Rectal smooth muscle tissue (tissue), 1 donor: ENCODE data around the gene TAPBPL.

Experiments
- H3K27ac ChIP-seq: one replicate; pipeline ENCODE4 v1.7.0; 2013; ENCODE audit warnings: low read depth, low read length, inconsistent platforms
- H3K27me3 ChIP-seq: one replicate; pipeline ENCODE4 v1.7.0; 2013; ENCODE audit warnings: low read length; ENCODE audit not compliant: control insufficient read depth, insufficient read depth
- H3K36me3 ChIP-seq: one replicate; pipeline ENCODE4 v1.7.0; 2013; ENCODE audit warnings: low read length; ENCODE audit not compliant: control insufficient read depth, insufficient read depth
- H3K4me1 ChIP-seq: one replicate; pipeline ENCODE4 v1.7.0; 2013; ENCODE audit warnings: low read length; ENCODE audit not compliant: control insufficient read depth, insufficient read depth
- H3K4me3 ChIP-seq: one replicate; pipeline ENCODE4 v1.7.0; 2013; ENCODE audit warnings: low read length
- H3K9ac ChIP-seq: one replicate; pipeline ENCODE4 v1.7.0; 2013; ENCODE audit warnings: low read length

The TAPBPL gene, protein sequence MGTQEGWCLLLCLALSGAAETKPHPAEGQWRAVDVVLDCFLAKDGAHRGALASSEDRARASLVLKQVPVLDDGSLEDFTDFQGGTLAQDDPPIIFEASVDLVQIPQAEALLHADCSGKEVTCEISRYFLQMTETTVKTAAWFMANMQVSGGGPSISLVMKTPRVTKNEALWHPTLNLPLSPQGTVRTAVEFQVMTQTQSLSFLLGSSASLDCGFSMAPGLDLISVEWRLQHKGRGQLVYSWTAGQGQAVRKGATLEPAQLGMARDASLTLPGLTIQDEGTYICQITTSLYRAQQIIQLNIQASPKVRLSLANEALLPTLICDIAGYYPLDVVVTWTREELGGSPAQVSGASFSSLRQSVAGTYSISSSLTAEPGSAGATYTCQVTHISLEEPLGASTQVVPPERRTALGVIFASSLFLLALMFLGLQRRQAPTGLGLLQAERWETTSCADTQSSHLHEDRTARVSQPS

DNA sequence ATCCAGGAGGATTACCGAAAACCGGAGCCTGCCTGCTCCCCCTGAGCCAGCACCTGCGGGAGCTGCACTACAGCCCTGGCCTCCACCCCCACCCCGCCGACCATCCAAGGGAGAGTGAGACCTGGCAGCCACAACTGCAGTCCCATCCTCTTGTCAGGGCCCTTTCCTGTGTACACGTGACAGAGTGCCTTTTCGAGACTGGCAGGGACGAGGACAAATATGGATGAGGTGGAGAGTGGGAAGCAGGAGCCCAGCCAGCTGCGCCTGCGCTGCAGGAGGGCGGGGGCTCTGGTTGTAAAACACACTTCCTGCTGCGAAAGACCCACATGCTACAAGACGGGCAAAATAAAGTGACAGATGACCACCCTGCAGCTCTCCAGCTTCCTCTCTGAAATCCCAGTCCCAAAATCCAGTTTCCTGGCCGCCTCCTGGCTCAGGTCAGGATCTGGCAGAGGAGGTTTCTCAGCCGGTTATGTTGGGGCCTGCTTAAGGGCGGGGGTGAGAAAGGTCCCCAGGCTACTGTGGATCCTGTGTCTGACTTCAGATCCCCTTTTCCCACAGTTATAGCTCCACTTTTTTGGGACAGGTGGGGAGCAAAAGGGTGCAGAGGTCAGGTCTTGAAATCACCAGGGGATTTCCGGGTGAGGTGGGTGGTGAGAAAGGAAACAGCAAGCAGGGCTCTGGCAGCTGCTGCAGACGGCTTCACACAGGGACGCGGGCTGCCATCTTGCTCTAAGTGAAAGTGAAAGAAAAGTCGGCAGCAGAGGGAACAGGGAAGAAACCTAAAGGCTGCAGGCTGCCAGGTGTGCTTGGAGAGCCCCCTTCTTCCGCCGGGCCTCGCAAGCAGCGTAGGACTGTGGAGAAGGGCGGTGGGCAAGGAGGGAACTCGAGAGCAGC, at the start of gene TAPBPL:
TSS of gene TAPBPL (plus strand) at position 695 of the 897 bp plus-strand sequence. CDS start 207 bp downstream, outside the sequence.
- peaks cover 9% of the 10 kb centered on the region for H3K36me3 ChIP-seq
- H3K9ac ChIP-seq, result peak within 1 kb of the TSS; percentile 89
- H3K4me3 ChIP-seq, result peak within 1 kb of the TSS; percentile 86
- peaks cover 22% of the 10 kb centered on the region for H3K4me1 ChIP-seq
- no peaks in the 10 kb centered on the region for H3K27me3 ChIP-seq
- H3K27ac ChIP-seq, result peak within 1 kb of the TSS; percentile 95

DNA sequence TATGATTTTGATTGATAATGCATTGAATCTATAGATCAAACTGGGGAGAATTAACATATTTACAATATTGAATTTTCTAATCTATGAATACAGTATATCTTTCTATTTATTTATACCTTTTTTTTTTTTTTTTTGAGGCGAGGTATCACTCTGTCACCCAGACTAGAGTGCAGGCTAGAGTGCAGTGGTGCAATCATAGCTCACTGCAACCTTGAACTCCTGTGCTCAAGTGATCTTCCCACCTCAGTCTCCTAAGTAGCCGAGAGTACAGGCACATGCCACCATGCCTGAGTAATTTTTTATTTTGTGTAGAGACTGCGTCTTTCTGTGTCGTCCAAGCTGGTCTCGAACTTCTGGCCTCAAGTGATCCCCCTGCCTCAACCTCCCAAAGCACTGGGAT, 47.5 kb upstream of the TAPBPL start:
- no peaks in the 10 kb centered on the region for H3K4me1 ChIP-seq
- no peaks in the 10 kb centered on the region for H3K27me3 ChIP-seq
- H3K9ac ChIP-seq, result no peak overlapping the region
- no peak overlapping the region for H3K4me3 ChIP-seq
- H3K27ac ChIP-seq, result no peak overlapping the region
- H3K36me3 ChIP-seq, result no peaks in the 10 kb centered on the region

DNA sequence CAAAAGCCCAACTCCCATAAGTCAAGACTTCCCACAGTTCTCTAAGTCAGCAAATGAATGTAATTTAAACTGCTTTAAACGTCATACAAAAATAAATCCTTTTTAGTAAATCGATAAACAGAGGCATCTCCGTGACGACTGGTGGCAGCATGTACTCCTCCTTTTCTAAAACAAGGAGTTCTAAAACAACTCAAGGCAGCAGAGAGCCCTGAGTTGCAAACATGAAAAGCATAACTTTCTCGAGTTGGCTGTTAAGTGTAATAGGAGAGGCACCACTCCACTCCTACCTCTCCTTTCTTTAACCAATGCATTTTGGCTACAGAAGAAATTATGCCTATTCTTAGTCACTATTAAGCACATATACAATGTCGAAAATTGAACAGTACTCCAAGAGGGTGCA, 45.9 kb upstream of the TAPBPL start:
- no peak overlapping the region for H3K9ac ChIP-seq
- no peaks in the 10 kb centered on the region for H3K4me1 ChIP-seq
- no peak overlapping the region for H3K4me3 ChIP-seq
- no peak overlapping the region for H3K27ac ChIP-seq
- H3K27me3 ChIP-seq, result no peaks in the 10 kb centered on the region
- no peaks in the 10 kb centered on the region for H3K36me3 ChIP-seq

DNA sequence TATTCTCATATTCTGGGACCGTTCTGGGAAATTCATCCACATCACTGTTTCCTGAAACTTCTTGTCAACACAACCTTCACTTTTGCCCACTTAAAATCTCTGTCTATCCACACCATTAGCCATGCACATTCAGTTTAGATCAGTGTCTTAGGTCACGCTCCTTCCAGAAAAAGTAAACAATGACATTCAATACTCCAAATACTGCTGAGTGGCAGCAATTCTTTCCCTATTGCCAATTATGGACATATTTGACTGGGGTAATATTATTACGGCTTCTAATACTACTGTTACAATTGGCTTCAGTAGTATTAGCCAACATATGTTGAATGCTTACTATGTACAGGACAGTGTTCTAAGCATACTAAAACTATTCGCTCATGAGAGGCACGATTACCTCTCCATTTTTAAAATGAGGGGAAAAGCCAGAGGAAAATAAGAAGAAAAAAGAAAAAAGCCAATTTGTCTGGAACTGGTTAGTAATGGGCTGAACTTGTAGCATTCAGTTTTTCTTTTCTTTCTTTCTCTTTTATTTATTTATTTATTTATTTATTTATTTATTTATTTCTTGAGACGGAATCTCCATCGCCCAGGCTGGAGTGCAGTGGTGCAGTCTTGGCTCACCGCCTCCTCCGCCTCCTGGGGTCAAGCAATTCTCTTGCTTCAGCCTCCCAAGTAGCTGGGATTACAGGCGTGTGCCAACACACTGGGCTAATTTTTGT, 44.4 kb upstream of the TAPBPL start:
- no peak overlapping the region for H3K27ac ChIP-seq
- no peak overlapping the region for H3K4me3 ChIP-seq
- no peaks in the 10 kb centered on the region for H3K27me3 ChIP-seq
- no peak overlapping the region for H3K9ac ChIP-seq
- H3K4me1 ChIP-seq, result no peaks in the 10 kb centered on the region
- H3K36me3 ChIP-seq, result no peaks in the 10 kb centered on the region

- no peaks in the 10 kb centered on the region for H3K36me3 ChIP-seq
- H3K27ac ChIP-seq, result no peak overlapping the region
- H3K9ac ChIP-seq, result no peak overlapping the region
- no peak overlapping the region for H3K4me3 ChIP-seq
- no peaks in the 10 kb centered on the region for H3K27me3 ChIP-seq
- H3K4me1 ChIP-seq, result peaks cover 4% of the 10 kb centered on the region
Measured at GRCh38 chr12:6416596-6416995, 35.2 kb upstream of the TAPBPL start.

DNA sequence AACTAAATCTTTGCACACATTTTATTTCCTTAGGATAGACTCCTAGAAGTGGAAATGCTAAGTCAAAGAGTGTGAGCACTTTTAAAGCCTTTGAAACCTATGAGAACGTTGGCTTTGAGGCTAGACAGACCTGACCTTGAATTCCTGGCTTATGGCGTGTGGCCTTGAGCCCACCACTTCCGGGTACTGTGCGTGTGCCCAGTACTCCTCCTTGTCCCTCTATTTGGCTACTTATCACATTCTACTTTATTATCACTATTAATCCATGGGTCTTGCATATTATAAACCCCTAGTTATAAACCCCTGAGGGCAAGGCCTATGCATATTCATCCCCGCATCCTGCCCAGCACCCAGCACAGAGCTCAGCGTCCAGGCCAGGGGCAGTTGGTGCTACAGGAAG, 33.0 kb upstream of the TAPBPL start:
- Histone ChIP-seq H3K27me3 (no peaks in the 10 kb centered on the region), H3K27ac (no peak overlapping the region), H3K4me1 (peaks cover 9% of the 10 kb centered on the region)

GRCh38 chr12:6420364-6420763, 31.5 kb upstream of the TAPBPL start:
- Histone ChIP-seq H3K4me1 (peaks cover 13% of the 10 kb centered on the region), H3K9ac (no peak overlapping the region), H3K36me3 (no peaks in the 10 kb centered on the region), H3K4me3 (no peak overlapping the region), H3K27ac (no peak overlapping the region), H3K27me3 (no peaks in the 10 kb centered on the region)

More for the DNA sequence above, 33.0 kb upstream of the TAPBPL start:
- Histone ChIP-seq H3K36me3 (no peaks in the 10 kb centered on the region), H3K4me3 (no peak overlapping the region), H3K9ac (no peak overlapping the region)

DNA sequence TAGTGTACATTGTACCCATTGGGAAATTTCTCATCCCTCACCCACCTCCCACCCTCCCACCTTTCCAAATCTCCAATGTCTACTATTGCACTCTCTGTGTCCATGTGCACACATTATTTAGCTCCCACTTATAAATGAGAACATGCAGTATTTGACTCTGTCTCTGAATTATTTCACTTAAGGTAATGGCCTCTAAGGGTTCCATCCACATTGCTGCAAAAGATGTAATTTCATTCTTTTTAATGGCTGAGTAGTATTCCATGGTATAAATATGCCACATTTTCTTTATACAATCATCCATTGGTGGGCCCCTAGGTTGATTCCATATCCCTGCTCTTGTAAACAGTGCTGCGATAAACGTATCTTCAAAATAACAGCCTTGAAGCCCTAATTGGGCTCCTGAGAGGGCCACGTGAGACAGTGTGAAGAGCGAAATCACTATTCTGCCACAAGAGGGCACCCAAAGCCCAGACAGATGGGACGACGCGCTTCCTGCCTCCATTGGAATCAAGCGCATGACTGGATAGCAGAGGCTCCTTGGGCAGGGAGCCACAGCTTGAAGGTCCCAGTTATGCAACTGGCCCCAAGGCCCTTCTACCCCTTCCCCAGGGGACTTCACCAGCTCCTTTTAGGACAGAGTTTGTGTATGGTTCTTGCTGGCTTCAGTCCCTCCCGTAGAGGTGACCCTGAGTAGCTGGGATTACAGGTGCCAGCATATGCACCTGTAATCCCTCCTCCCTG, 28.4 kb upstream of the TAPBPL start:
- Histone ChIP-seq H3K27me3 (no peaks in the 10 kb centered on the region), H3K4me3 (peak overlapping the region; percentile 36), H3K27ac (peak overlapping the region; percentile 68), H3K4me1 (peaks cover 13% of the 10 kb centered on the region), H3K36me3 (no peaks in the 10 kb centered on the region), H3K9ac (peak overlapping the region; percentile 49)

DNA sequence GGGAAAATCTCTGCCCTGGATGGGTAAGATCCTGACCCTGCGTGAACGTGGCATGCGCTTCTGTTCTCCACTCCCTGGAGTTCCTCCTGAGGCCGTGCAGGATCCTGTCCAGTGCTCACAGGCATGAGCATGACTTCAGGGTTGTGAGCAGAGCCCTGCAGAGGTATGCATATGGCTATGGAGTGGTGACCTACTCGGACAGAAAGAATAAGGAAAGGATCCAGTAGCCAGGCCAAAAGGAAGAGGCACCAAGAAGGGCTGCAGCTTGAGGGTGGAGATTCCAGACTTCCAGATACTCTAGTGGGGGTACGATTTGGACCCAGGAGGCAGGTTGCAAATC, 27.9 kb upstream of the TAPBPL start:
- peak overlapping the region; percentile 68 for H3K27ac ChIP-seq
- H3K9ac ChIP-seq, result peak overlapping the region; percentile 49
- peaks cover 13% of the 10 kb centered on the region for H3K4me1 ChIP-seq
- H3K27me3 ChIP-seq, result no peaks in the 10 kb centered on the region
- no peaks in the 10 kb centered on the region for H3K36me3 ChIP-seq
- peak overlapping the region; percentile 36 for H3K4me3 ChIP-seq

- Histone ChIP-seq H3K4me1 (peaks cover 14% of the 10 kb centered on the region), H3K36me3 (no peaks in the 10 kb centered on the region), H3K27me3 (no peaks in the 10 kb centered on the region), H3K9ac (no peak overlapping the region), H3K4me3 (no peak overlapping the region), H3K27ac (no peak overlapping the region)
Measured at GRCh38 chr12:6424866-6425265, 27.0 kb upstream of the TAPBPL start.

DNA sequence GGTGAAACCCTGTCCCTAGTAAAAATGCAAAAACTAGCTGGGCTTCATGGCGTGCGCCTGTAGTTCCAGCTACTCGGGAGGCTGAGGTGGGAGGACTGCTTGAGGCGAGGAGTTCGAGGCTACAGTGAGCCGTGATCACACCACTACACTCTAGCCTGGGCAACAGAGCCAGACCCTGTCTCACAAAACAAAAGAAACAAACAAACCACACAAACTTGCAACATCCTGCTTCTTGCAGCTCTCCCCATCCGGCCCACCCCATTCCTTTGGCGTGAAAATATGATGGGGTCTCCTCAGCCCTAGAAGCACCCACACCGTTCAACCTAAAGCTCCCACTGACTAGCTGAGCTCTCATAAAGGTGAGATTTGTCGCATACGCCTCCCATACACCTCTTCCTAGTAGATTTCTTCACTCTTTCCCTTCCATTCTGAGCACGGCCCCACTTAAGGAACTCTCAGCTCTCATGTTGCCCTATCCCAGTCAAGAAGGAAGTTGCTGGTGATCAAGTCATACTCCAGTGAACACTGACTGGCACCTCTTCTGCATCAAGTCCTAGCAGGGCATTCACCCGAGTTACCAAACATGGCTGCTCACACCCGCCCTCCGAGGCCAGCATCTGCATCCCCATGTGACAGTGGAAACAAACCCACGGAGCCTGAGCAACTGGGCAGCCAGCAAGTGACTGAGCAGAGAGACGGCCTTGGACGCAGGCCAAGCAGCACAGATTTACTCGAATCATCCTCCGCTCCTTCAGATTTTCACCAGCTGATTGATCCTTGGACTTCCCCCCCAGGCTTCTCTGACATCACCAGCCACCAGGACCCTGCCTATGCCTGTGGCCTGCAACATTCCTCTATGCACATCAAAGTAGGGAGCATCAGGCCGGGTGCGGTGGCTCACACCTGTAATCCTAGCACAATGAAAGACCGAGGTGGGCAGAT, 26.0 kb upstream of the TAPBPL start:
- Histone ChIP-seq H3K36me3 (no peaks in the 10 kb centered on the region), H3K4me3 (no peak overlapping the region), H3K4me1 (peaks cover 14% of the 10 kb centered on the region), H3K9ac (no peak overlapping the region), H3K27me3 (no peaks in the 10 kb centered on the region), H3K27ac (no peak overlapping the region)
